Dedifferentiated amniotic fluid mesenchymal stem cell (primary cell): ENCODE measurements around the gene TSHZ2.
"Not testable (repeated sequence)": the region's sequence is repeated elsewhere in the genome, so short reads cannot be mapped to it uniquely, and the experiment has no call there.

Experiments
- DNase-seq: peaks from one replicate; pipeline ENCODE4 v3.0.0-alpha.2; 2016; ENCODE audit errors: extremely low spot score

The TSHZ2 gene

DNA sequence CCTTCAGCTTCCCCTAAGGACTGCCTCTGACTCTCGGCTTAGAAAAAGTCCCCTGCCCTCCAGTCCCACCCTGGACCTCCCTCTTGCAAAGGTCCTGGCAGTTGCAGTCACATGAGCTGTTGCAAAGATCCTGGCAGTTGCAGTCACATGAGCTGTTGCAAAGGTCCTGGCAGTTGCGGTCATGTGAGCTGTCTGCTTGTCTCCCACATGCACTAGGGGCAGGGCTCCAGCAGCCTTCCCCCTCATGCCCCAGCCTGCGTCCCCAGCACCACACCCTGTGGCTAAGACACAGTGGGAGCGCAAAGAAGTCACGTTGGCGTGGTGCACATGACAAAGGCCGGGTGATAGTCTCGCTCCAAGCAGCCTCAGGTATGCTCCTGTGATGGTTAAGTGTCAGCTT, 538.5 kb downstream of the TSHZ2 start:
- no peak for DNase-seq

DNA sequence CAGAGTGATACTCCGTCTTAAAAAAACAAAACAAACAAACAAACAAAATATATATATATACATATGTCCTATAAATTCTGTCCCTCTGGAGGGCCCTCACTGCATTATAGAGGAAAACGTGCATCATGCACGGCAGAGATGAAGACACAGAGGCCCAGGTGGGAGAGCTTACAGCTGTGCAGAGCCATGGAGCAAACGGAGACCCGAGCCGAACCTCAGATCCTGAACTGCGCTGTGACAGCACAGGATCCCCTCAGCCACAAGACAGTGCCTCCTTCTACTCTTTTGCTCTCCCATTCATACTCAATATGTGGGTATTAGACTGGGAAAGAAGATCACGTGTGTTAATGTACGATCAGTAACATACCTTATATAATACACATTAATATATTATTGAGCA, 539.9 kb downstream of the TSHZ2 start:
- DNase-seq = no peak

DNA sequence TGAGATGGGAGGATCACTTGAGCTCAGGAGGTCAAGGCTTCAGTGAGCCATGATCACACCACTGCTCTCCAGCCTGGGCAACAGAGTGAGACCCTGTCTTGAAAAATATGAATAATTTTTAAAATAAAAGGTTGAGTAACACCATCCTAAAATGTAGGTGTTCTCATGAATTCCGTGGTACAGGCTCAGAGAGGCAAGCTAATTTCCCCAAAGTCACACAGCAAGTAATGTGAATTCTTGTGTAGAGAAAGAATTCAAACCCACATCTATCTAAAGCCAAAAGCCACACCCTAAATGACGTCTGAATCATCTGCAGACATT, 541.0 kb downstream of the TSHZ2 start:
- no peak for DNase-seq

DNA sequence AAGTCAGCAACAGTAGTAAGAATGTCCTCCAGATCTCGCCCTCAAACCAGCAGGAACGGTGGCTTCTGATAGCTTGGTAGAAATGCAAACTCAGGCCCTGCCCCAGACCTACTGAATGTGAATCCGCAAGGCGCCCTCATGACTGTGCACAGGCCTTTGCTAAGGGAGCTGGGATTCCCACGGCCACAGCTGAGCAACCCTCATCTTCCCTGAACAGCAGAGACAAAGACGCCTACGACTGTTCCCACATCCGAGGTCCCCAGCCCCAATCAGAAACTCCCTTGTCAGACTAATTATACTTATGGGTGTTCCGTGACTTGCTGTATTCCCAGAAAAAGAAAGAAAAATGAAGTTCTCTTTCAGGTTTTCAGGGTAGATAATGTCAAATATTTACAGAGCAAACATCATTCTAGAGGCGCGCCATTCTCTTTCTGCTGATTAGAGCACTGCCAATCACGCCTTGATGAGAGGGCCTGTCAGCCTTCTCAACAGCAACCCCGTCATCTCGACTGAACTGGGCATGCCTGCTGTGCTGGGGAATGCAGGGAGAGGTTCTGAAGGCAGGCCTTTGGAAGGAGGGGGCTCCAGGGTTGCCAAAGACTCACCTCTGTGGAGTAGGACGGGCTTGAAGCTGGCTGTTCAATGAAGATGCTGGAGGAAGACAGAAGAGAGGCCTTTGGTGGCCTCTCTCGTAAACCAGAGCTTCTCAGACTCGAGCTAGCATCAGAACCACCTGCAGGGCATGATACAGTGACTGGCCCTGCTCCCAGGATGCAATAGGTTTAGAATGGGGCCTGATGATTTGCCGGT, 541.5 kb downstream of the TSHZ2 start:
- no peak for DNase-seq

DNA sequence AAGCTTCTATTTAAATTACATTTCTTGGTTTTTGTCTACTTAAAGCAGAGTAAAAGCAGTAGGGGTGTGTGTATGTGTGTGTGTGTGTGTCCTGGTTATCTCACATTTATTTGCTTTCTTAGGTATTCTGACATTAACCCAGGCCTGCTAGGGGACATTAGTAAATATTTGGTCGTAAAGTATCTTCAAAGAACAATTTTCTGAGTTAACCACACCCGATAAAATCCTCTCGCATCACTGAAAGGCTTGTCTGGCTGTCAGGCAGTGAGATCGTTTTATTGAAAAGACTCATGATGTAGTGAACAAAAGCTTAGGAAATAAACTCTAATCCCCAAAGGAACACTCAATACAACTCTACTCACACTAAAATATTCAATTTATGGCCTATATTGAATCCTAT, 543.6 kb downstream of the TSHZ2 start:
- no peak for DNase-seq

DNA sequence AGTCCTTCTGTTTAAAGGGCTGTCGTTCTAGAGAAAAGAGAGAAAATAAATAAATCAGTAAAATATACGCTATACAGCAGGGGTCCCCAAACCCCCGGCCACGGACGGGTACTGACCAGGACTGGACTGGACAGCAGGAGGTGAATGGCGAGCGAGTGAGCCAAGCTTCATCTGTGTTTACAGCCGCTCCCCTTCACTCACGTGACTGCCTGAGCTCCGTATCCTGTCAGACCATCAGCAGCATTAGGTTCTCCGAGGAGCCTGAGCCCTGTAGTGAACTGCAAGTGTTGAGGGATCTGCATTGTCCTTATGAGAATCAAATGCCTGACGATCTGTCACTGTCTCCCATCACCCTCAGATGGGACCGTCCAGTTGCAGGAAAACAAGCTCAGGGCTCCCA, 545.0 kb downstream of the TSHZ2 start:
- no peak for DNase-seq

GRCh38 chr20:53521421-53521820, 549.3 kb downstream of the TSHZ2 start:
- not testable (repeated sequence) for DNase-seq

GRCh38 chr20:53522026-53522425, 549.9 kb downstream of the TSHZ2 start:
- DNase-seq = no peak

DNA sequence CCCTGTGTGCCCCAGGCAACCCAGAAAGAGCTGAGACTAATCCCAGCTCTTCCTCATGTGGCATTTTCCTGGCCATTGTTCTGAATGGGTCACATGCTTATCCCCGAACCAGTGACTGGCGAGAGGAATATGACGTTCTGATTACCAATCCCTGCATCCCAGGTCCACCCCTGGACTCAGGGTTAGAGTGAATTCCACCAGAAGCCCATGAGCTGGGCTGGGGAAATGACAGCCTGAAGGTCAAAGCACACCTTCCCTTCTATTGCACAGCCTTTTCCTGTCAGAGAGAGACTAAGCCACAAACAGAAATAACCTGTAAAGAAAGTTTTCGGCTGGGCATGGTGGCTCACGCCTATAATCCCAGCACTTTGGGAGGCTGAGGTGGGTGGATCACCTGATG, 550.5 kb downstream of the TSHZ2 start:
- no peak for DNase-seq

DNA sequence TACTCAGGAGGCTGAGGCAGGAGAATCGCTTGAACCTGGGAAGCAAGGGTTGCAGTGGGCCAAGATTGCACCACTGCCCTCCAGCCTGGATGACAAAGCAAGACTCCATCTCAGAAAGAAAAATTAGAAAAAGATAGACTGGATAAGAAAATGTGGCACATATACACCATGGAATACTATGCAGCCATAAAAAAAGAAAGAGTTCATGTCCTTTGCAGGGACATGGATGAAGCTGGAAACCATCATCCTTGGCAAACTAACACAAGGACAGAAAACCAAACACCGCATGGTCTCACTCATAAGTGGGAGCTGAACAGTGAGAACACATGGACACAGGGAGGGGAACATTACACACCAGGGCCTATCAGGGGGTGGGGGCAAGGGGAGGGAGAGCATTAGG, 551.5 kb downstream of the TSHZ2 start:
- not testable (repeated sequence) for DNase-seq

GRCh38 chr20:53524589-53525312, 552.6 kb downstream of the TSHZ2 start:
- no peak for DNase-seq

DNA sequence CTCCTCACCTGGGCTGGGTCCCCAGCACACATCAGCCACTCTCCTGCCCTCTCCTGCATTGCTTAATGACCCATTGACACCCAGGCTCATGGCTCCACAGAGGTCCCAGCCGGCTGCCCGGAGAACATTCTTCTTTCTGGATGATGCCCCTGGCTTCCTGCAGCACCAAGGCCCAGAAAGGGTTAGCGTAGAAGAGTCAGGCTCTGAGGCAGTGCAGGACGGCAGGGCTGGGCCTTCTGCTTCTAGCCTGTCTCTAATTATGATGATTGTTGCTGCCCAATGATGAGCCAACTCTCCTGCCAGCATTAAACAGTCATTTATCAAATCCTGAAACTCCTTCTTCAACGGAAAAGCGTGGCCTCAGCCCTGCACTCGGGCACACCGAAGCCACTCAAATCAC, 555.0 kb downstream of the TSHZ2 start:
- DNase-seq = no peak

- DNase-seq = no peak
Measured at GRCh38 chr20:53529658-53530057, 557.5 kb downstream of the TSHZ2 start.

- DNase-seq = no peak
Measured at GRCh38 chr20:53530440-53530839, 558.3 kb downstream of the TSHZ2 start.

GRCh38 chr20:53532654-53533312, 560.6 kb downstream of the TSHZ2 start:
- not testable (repeated sequence) for DNase-seq

DNA sequence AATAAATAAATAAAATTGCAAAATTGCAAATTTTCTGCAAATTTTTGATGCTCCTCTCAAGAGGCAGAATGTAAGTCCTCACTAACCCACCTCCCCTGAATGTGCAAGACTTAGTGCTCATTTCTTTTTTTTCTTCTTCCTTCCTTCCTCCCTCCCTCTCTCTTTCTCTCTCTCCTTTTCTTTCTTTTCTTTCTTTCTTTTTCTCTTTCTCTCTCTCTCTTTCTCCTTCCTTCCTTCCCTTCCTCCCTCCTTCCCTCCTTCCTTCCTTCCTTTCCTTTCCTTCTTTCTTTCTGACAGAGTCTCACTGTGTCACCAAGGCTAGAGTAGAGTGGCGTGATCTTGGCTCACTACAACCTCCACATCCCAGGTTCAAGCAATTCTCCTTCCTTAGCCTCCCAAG, 561.3 kb downstream of the TSHZ2 start:
- no peak for DNase-seq

GRCh38 chr20:53534037-53534436, 561.9 kb downstream of the TSHZ2 start:
- no peak for DNase-seq

- DNase-seq = no peak
Measured at GRCh38 chr20:53535878-53536277, 563.7 kb downstream of the TSHZ2 start.

- DNase-seq = not testable (repeated sequence)
Measured at GRCh38 chr20:53536382-53536781, 564.2 kb downstream of the TSHZ2 start.

- no peak for DNase-seq
Measured at GRCh38 chr20:53539516-53539915, 567.4 kb downstream of the TSHZ2 start.
